K562 (cell line): ENCODE data around the gene GALNT16. TPM values are rescaled to one million over a fixed set of nuclear protein-coding genes. Genes with fewer than 3 reads are reported as not detected.
A peak's percentile ranks its signal among the peaks of the same experiment; 100 is the strongest.

ENCODE experiments used
- NR1H2 ChIP-seq: sonication (generic); formaldehyde crosslinking; IDR thresholded peaks from 2 replicates; pipeline ENCODE4 v1.4.0; 2020; ENCODE audit warnings: mild to moderate bottlenecking, missing genetic modification reagents
- SIN3A ChIP-seq, 2 experiments: fragments of 150-350 bp in 1 of 2; IDR thresholded peaks; 2 replicates each; pipeline ENCODE4 v1.6.1; 2011 to 2016; ENCODE audit warnings: borderline replicate concordance in 2 of 2, low read depth in 2 of 2, low read length in 2 of 2, mild to moderate bottlenecking in 2 of 2, moderate library complexity in 2 of 2; ENCODE audit not compliant: control insufficient read depth in 1 of 2
- ZBTB40 ChIP-seq, 2 experiments: fragments of 450-650 bp in 1 of 2; sonication (generic) in 1 of 2; formaldehyde crosslinking in 1 of 2; IDR thresholded peaks; 2 replicates each; pipeline versions ENCODE4 v1.7.1 to v1.9.0; 2016 to 2022; ENCODE audit warnings: inconsistent platforms in 1 of 2, mild to moderate bottlenecking in 1 of 2, missing genetic modification reagents in 1 of 2
- polyA plus RNA-seq, 8 experiments: library from polyadenylated mRNA; depleted of rRNA in 4 of 8; stranded (reverse) in 5 of 8; unstranded in 3 of 8; fragments of >200 nt; fragmentation: Nextera tagmentation in 2 of 8; fragmentation: Illumina TruSeq in 1 of 8; extraction: Ambion mirVana in 2 of 8; extraction: Trizol in 1 of 8; gene quantifications; 2 replicates each; pipeline versions ENCODE4 v1.2.1 to v1.2.3, GENCODE V29; 2011 to 2014; ENCODE audit warnings: inconsistent platforms in 1 of 8, missing spikeins in 1 of 8
- total RNA-seq, 7 experiments: library from RNA; depleted of rRNA in 6 of 7; stranded (reverse); fragments of >200 nt in 6 of 7; fragmentation: Illumina TruSeq in 2 of 7; extraction: Trizol in 2 of 7; gene quantifications; 2 replicates each; pipeline versions ENCODE4 v1.2.1 to v1.2.3, GENCODE V29; 2011 to 2021; ENCODE audit warnings: low replicate concordance in 1 of 7

Gene GALNT16
- total and polyA plus RNA-seq, 9 of the 15 experiments (the other 6 are each of a cell fraction or from before 2014, with no cell fraction given) = not detected

GRCh38 chr14:69398818-69399210 lies 138.9 kb downstream of the GALNT16 start (continued):
- TF ChIP-seq ZBTB40 (IDR thresholded peaks at IDR 0.05) (no peak), ZBTB40 (CRISPR knock-in tag; IDR thresholded peaks at IDR 0.05) (no peak), SIN3A (IDR thresholded peaks at IDR 0.05; ENCODE audit: borderline replicate concordance in 2 of 2, control insufficient read depth in 1 of 2, low read depth in 2 of 2, low read length in 2 of 2) (0 out of 4 replicates have a peak, but pooled peaks of 1 of the 2 experiments have one; percentile 33), NR1H2 (CRISPR knock-in tag) (no peak)
- TF ChIP-seq, all 486 proteins: peak for 12
